ENCODE measurements around the gene RNGTT.

DNA sequence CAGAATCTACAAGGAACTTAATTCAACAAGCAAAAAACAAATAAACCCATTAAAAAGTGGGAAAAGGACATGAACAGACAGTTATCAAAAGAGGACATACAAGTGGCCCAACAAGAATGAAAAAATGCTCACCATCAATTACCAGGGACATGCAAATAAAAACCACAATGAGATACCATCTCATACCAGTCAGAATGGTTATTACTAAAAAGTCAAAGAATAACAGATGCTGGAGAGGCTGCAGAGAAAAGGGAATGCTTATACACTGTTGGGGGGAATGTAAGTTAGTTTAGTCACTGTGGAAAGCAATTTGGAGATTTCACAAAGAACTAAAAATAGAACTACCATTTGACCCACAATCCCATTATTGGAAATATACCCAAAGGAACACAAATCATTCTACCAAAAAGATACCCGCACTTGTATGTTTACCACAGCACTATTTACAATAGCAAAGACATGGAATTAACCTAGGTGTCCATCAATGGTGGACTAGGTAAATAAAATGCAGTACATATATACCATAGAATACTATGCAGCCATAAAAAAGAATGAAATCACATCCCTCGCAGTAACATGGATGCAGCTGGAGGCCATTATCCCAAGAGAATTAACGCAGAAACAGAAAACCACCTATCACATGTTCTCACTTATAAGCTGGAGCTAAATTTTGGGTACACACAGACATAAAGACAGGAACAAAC, 48.4 kb downstream of the RNGTT start:
- TF ChIP-seq, protein P1, sequence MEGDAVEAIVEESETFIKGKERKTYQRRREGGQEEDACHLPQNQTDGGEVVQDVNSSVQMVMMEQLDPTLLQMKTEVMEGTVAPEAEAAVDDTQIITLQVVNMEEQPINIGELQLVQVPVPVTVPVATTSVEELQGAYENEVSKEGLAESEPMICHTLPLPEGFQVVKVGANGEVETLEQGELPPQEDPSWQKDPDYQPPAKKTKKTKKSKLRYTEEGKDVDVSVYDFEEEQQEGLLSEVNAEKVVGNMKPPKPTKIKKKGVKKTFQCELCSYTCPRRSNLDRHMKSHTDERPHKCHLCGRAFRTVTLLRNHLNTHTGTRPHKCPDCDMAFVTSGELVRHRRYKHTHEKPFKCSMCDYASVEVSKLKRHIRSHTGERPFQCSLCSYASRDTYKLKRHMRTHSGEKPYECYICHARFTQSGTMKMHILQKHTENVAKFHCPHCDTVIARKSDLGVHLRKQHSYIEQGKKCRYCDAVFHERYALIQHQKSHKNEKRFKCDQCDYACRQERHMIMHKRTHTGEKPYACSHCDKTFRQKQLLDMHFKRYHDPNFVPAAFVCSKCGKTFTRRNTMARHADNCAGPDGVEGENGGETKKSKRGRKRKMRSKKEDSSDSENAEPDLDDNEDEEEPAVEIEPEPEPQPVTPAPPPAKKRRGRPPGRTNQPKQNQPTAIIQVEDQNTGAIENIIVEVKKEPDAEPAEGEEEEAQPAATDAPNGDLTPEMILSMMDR (conservative IDR thresholded peaks at IDR 0.05), result no peak
- TF ChIP-seq EZH2 (IDR thresholded peaks at IDR 0.05; ENCODE audit: low read depth), result no peak
